ENCODE results near the gene CROCC.

DNA sequence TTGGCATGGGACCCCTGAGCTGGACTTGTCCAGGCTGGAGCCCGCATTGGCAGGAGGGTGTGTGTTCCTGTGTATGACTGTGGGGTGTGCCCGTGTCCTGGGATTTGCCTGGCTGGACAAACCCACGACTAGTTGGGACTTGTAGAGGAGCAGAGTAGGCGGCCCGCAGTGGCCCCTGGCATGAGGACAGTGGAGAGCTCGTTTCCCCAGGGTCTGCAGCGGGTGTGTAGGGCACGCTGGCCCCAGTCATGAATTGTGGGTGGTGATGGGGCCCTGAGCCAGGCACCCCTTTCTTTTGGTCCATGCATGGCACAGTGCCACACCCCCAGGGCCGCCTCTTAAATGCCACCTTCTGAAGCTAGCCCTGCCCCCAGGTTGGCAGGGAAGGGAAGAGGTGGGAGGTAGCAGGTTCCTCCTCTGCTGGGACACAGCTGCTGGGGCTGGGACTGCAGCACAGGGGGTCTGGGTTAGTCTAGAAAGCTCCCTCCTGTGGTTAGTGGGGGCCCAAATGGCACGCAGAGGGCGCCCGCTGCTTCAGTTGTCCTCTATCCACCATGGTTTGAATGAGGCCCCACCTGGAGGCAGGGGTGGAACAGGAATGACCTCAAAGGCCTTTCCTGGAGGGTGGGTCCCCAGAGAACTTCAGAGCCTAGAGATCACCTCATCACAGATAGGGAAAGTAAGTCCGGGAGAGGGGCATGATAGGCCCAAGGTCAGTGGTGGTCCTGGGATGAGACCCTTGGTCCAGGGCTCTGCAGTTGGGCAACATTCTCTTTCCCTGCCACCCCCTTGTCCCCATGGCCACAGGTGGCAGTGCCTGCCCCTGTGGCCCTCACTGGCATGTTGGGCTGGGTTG, 4.1 kb downstream of the CROCC start:
- TF ChIP-seq, protein P1, sequence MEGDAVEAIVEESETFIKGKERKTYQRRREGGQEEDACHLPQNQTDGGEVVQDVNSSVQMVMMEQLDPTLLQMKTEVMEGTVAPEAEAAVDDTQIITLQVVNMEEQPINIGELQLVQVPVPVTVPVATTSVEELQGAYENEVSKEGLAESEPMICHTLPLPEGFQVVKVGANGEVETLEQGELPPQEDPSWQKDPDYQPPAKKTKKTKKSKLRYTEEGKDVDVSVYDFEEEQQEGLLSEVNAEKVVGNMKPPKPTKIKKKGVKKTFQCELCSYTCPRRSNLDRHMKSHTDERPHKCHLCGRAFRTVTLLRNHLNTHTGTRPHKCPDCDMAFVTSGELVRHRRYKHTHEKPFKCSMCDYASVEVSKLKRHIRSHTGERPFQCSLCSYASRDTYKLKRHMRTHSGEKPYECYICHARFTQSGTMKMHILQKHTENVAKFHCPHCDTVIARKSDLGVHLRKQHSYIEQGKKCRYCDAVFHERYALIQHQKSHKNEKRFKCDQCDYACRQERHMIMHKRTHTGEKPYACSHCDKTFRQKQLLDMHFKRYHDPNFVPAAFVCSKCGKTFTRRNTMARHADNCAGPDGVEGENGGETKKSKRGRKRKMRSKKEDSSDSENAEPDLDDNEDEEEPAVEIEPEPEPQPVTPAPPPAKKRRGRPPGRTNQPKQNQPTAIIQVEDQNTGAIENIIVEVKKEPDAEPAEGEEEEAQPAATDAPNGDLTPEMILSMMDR (IDR thresholded peaks at IDR 0.05), result peak in 1 of 3 donors; percentile 8
- TF ChIP-seq POLR2A (IDR thresholded peaks at IDR 0.05) (no peak), POLR2AphosphoS5 (IDR thresholded peaks at IDR 0.05) (no peak)
